Mucosa of descending colon (tissue), 3 donors: ENCODE results near the gene KCNK7. TPM values are rescaled to one million over a fixed set of nuclear protein-coding genes. Genes with fewer than 3 reads are reported as not detected.

Source experiments
- ATAC-seq: fragments of 200-7000 bp; cut with Tn5 transposase; one replicate; pipeline ENCODE4 v1.9.1; 2020; ENCODE audit warnings: mild to moderate bottlenecking, moderate library complexity
- DNase-seq, 3 donors: peaks; one replicate each; pipeline ENCODE4 v3.0.0-alpha.2; 2020
- H3K36me3 ChIP-seq: fragments of 200-600 bp; one replicate; pipeline ENCODE4 v1.8.0; 2021; ENCODE audit warnings: low read depth, mild to moderate bottlenecking
- H3K4me1 ChIP-seq: fragments of 200-600 bp; one replicate; pipeline ENCODE4 v1.8.0; 2021; ENCODE audit warnings: low read depth, mild to moderate bottlenecking
- H3K4me3 ChIP-seq: fragments of 200-600 bp; one replicate; pipeline ENCODE4 v1.8.0; 2021; ENCODE audit warnings: mild to moderate bottlenecking
- H3K9me3 ChIP-seq: fragments of 200-600 bp; one replicate; pipeline ENCODE4 v1.8.0; 2021; ENCODE audit warnings: mild to moderate bottlenecking
- intact Hi-C, 2 donors: fragments of 100-400 bp; cut with DNase I in 1 of 2; cut with micrococcal nuclease in 1 of 2; formaldehyde crosslinking; loops; one replicate each; pipeline versions ENCODE4 v1.11.0 to v1.11.1; 2022; cut with DNase I, micrococcal nuclease
- total RNA-seq, 3 donors: library from RNA; stranded (reverse); fragmentation: NEBNext Ultra II Directional in 2 of 3; extraction: Animal tissue kit (Norgen Biotek cat#: 25700) in 2 of 3; gene quantifications; one replicate each; pipeline versions ENCODE4 v1.2.1 to v1.2.4, GENCODE V29; 2021 to 2023
- TF ChIP-seq, protein P1 (sequence below): fragments of 200-600 bp; IDR thresholded peaks from one replicate; pipeline ENCODE4 v1.8.0; 2022; ENCODE audit warnings: antibody characterized with exemption, mild to moderate bottlenecking
- donor health status: DM: no; HTN: no; CAD: no; lungs with moderate emphysema.
- donor health status: DM: no; HTN: no; CAD: no.
- donor health status: DM: no; HTN: yes; CAD: no.

KCNK7 gene
- total RNA-seq, 3 donors from 2014 or later = 0.49 to 1.7 (median 1.5) TPM

DNA sequence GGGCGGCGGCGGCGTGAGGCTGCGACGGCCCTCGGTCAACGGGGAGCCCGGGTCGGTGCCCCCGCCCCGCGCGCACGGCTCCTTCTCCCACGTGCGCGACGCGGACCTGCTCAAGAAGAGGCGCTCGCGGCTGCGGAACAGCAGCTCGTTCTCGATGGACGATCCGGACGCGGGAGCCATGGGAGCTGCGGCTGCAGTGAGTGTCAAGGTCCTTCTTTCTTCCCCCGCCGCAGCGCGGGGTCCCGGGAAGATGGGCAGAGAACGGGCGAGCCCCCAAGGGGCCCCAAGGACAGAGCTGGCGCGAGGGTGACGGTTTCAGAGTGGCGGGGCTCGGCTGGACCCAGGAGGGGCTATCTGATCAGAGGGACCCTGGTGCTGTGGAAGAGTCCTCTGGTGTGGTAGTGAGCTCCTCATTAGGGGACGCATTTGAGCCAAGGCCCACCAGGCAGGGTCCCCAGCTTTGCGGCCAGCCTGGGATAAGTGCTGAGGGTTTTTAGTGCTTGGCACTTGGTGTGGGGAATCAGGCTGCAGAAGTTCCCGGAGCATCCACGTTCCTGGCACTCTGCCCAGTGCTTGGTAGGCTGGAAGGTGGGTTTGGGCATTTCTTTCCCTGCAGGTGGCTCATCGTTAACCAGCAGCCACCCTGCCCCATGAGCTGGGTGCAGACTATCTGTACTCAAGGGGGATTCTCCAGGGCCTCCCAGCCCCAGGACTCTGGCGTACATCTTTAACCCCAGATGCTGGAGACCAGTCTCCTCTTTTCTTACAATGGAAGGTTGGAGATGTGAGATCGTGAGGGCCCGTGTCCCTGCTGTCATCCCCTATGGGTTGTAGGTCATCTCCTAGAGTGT is 10.0 kb downstream of the KCNK7 start:
- ATAC-seq = no peak
- no peaks in the 10 kb centered on the region for H3K9me3 ChIP-seq
- DNase-seq = no peak
- intact Hi-C loops = no loop called here
- H3K36me3 ChIP-seq = no peaks in the 10 kb centered on the region
- TF ChIP-seq, protein P1, sequence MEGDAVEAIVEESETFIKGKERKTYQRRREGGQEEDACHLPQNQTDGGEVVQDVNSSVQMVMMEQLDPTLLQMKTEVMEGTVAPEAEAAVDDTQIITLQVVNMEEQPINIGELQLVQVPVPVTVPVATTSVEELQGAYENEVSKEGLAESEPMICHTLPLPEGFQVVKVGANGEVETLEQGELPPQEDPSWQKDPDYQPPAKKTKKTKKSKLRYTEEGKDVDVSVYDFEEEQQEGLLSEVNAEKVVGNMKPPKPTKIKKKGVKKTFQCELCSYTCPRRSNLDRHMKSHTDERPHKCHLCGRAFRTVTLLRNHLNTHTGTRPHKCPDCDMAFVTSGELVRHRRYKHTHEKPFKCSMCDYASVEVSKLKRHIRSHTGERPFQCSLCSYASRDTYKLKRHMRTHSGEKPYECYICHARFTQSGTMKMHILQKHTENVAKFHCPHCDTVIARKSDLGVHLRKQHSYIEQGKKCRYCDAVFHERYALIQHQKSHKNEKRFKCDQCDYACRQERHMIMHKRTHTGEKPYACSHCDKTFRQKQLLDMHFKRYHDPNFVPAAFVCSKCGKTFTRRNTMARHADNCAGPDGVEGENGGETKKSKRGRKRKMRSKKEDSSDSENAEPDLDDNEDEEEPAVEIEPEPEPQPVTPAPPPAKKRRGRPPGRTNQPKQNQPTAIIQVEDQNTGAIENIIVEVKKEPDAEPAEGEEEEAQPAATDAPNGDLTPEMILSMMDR = no peak
- no peak overlapping the region for H3K4me3 ChIP-seq
- peaks cover 15% of the 10 kb centered on the region for H3K4me1 ChIP-seq

DNA sequence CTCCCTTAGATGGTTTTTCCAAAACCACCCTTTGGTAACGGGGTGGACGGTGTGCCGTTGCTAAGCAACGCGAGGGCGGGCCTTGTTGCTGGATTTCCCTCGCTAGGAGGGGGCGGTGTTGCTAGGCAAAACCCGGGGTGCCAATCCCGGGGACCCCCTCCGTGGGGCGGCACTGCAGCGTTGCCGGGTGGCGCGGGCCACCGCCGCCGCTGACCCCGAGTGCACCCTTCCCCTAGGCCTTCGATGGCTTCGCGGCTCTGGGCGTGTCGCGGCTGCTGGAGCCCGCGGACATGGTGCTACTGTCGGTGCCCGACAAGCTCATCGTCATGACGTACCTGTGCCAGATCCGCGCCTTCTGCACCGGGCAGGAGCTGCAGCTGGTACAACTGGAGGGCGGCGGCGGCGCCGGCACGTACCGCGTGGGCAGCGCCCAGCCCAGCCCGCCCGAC is 10.9 kb downstream of the KCNK7 start:
- TF ChIP-seq, protein P1 = no peak
- Histone ChIP-seq H3K36me3 (no peaks in the 10 kb centered on the region), H3K4me1 (peaks cover 15% of the 10 kb centered on the region), H3K4me3 (no peak overlapping the region), H3K9me3 (no peaks in the 10 kb centered on the region)
- intact Hi-C loops = no loop called here
- ATAC-seq (no peak), DNase-seq (no peak)

DNA sequence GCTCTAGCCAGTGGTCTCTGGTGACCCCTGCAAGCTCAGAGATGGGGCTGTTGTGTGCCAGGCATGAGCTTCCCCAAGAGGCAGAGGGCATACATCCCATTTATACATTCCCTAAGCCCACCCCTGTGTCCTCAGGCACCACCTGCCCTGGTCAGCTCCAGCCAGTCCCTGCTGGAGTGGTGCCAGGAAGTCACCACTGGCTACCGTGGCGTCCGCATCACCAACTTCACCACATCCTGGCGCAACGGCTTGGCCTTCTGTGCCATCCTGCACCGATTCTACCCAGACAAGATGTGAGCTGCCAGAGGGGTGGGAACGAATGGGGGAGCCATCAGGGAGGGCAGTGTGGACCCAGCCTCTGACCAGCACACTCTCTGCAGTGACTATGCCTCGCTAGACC is 11.5 kb downstream of the KCNK7 start:
- TF ChIP-seq, protein P1 = no peak
- H3K4me1 ChIP-seq = peaks cover 15% of the 10 kb centered on the region
- ATAC-seq = no peak
- no peaks in the 10 kb centered on the region for H3K36me3 ChIP-seq
- H3K4me3 ChIP-seq = no peak overlapping the region
- no peak for DNase-seq
- H3K9me3 ChIP-seq = no peaks in the 10 kb centered on the region
- intact Hi-C loops = no loop called here

DNA sequence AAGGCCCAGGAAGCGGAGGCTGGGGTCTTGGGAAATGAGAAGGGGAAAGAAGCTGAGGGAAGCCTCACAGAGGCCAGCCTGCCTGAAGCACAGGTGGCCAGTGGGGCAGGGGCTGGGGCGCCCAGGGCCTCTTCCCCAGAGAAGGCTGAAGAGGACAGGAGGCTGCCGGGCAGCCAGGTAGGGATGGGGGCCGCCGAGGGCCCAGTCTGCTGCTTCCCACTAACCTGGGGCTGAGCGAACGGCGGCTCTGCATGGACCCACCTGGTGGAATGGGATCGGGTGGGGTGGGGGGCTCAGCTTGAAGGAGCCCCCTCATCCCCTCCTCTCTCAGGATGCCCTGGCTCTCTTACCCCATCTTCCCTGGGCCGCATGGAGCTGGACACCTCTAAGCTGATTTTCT is 12.0 kb downstream of the KCNK7 start:
- intact Hi-C loops = no loop called here
- Histone ChIP-seq H3K9me3 (no peaks in the 10 kb centered on the region), H3K4me3 (no peak overlapping the region), H3K36me3 (no peaks in the 10 kb centered on the region), H3K4me1 (peaks cover 18% of the 10 kb centered on the region)
- ATAC-seq = no peak
- TF ChIP-seq, protein P1 = no peak
- DNase-seq = no peak

DNA sequence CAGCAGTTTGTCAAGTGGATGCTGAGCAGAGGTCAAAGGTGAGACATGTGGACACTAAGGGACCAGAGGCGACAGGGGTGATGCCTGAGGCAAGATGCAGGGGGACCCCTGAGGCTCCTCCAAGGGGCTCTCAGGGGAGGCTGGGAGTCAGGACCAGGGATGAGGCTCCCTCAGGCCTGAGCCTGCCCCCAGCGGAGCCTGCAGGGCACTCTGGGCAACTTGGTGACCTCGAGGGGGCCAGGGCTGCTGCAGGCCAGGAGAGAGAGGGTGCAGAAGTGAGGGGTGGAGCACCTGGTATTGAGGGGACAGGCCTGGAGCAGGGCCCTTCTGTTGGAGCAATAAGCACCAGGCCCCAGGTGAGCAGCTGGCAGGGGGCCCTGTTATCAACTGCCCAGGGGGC is 13.7 kb downstream of the KCNK7 start:
- no peak for DNase-seq
- intact Hi-C loops = no loop called here
- ATAC-seq = no peak
- peaks cover 21% of the 10 kb centered on the region for H3K4me1 ChIP-seq
- TF ChIP-seq, protein P1 = no peak
- no peaks in the 10 kb centered on the region for H3K36me3 ChIP-seq
- H3K4me3 ChIP-seq = no peak overlapping the region
- H3K9me3 ChIP-seq = no peaks in the 10 kb centered on the region
